Neural progenitor cell (in vitro differentiated cells): ENCODE data around the gene SEMA5B. TPM values are rescaled to one million over a fixed set of nuclear protein-coding genes. Genes with fewer than 3 reads are reported as not detected.

ENCODE experiments used
- DNase-seq: peaks from one replicate; pipeline ENCODE4 v3.0.0-alpha.2; 2016; ENCODE audit warnings: low spot score
- H2AFZ ChIP-seq: fragments of 200-600 bp; sonication (generic); replicated peaks from 2 replicates; pipeline ENCODE4 v1.6.1; 2016; ENCODE audit warnings: antibody characterized with exemption
- H3F3A ChIP-seq: fragments of 200-600 bp; sonication (generic); 2 replicates; pipeline ENCODE4 v1.6.1; 2016; ENCODE audit warnings: antibody characterized with exemption, low read depth
- H3K27ac ChIP-seq: fragments of 200-600 bp; sonication (generic); 2 replicates; pipeline ENCODE4 v1.5.1; 2016; ENCODE audit warnings: mild to moderate bottlenecking
- H3K27me3 ChIP-seq: fragments of 200-600 bp; sonication (generic); 2 replicates; pipeline ENCODE4 v1.6.1; 2016; ENCODE audit warnings: mild to moderate bottlenecking, moderate library complexity
- H3K36me3 ChIP-seq: fragments of 200-600 bp; sonication (generic); 2 replicates; pipeline ENCODE4 v1.5.1; 2016
- H3K4me1 ChIP-seq: fragments of 200-600 bp; sonication (generic); 2 replicates; pipeline ENCODE4 v1.6.1; 2016; ENCODE audit warnings: mixed run types
- H3K4me2 ChIP-seq: fragments of 200-600 bp; sonication (generic); 2 replicates; pipeline ENCODE4 v1.6.1; 2016
- H3K4me3 ChIP-seq: fragments of 200-600 bp; sonication (generic); 2 replicates; pipeline ENCODE4 v1.5.1; 2016
- H3K79me2 ChIP-seq: fragments of 200-600 bp; sonication (generic); 2 replicates; pipeline ENCODE4 v1.6.1; 2016; ENCODE audit warnings: low read depth
- H3K9ac ChIP-seq: fragments of 200-600 bp; sonication (generic); 2 replicates; pipeline ENCODE4 v1.6.1; 2016
- H3K9me3 ChIP-seq: fragments of 200-600 bp; sonication (generic); 2 replicates; pipeline ENCODE4 v1.5.1; 2016; ENCODE audit warnings: low read depth
- H4K20me1 ChIP-seq: fragments of 200-600 bp; sonication (generic); 2 replicates; pipeline ENCODE4 v1.6.1; 2016; ENCODE audit warnings: low read depth
- H3K27ac Mint-ChIP-seq: 3 replicates; pipeline ENCODE4 v1.8.0; 2021; ENCODE audit warnings: mixed read lengths
- H3K27me3 Mint-ChIP-seq: 2 replicates; pipeline ENCODE4 v1.8.0; 2022; ENCODE audit warnings: low read depth, mild to moderate bottlenecking, inconsistent platforms, moderate library complexity, mixed read lengths; ENCODE audit not compliant: insufficient read depth
- H3K36me3 Mint-ChIP-seq: 3 replicates; pipeline ENCODE4 v1.8.0; 2021; ENCODE audit warnings: mixed read lengths
- H3K4me1 Mint-ChIP-seq: 3 replicates; pipeline ENCODE4 v1.8.0; 2021; ENCODE audit warnings: mixed read lengths
- H3K4me3 Mint-ChIP-seq: 3 replicates; pipeline ENCODE4 v1.8.0; 2021; ENCODE audit warnings: mild to moderate bottlenecking, moderate library complexity, mixed read lengths
- H3K9me3 Mint-ChIP-seq: 3 replicates; pipeline ENCODE4 v1.8.0; 2020; ENCODE audit warnings: mixed read lengths
- CTCF ChIP-seq: fragments of 200-600 bp; sonication (generic); IDR thresholded peaks from 2 replicates; pipeline ENCODE4 v1.5.1; 2017; ENCODE audit warnings: antibody characterized with exemption, mild to moderate bottlenecking
- EZH2 ChIP-seq: fragments of 200-600 bp; sonication (generic); IDR thresholded peaks from 2 replicates; pipeline ENCODE4 v1.6.1; 2017; ENCODE audit warnings: antibody characterized with exemption, mild to moderate bottlenecking, moderate library complexity
- EZH2phosphoT487 ChIP-seq: fragments of 200-600 bp; sonication (generic); IDR thresholded peaks from 2 replicates; pipeline ENCODE4 v1.6.1; 2017; ENCODE audit warnings: antibody characterized with exemption
- total RNA-seq: library from RNA; depleted of rRNA; stranded (reverse); fragments of >200 nt; gene quantifications from 2 replicates; pipeline ENCODE4 v1.2.3, GENCODE V29; 2015; ENCODE audit warnings: low replicate concordance

SEMA5B gene
- total RNA-seq, 1 donor from 2014 or later: 10.1 TPM

- no peak overlapping the region for H2AFZ ChIP-seq
- H4K20me1 ChIP-seq: peaks cover 14% of the 10 kb centered on the region
- no peak overlapping the region for H3K27ac ChIP-seq
- TF ChIP-seq EZH2phosphoT487 (no peak), CTCF (peak; percentile 36)
- H3K36me3 Mint-ChIP-seq: peaks cover 6% of the 10 kb centered on the region
- H3K4me3 ChIP-seq: no peak overlapping the region
- H3K4me2 ChIP-seq: no peak overlapping the region
- no peaks in the 10 kb centered on the region for H3K79me2 ChIP-seq
- peaks cover 7% of the 10 kb centered on the region for H3K4me1 ChIP-seq
- DNase-seq: no peak
- no peak overlapping the region for H3K9ac ChIP-seq
- H3K27me3 ChIP-seq: peaks cover 34% of the 10 kb centered on the region
- peaks cover 17% of the 10 kb centered on the region for H3K27me3 Mint-ChIP-seq
- H3K9me3 Mint-ChIP-seq: no peaks in the 10 kb centered on the region
- H3K27ac Mint-ChIP-seq: no peak overlapping the region
- H3K4me1 Mint-ChIP-seq: peaks cover 14% of the 10 kb centered on the region
- no peaks in the 10 kb centered on the region for H3K36me3 ChIP-seq
- H3K4me3 Mint-ChIP-seq: no peak overlapping the region
- H3F3A ChIP-seq: peaks cover 7% of the 10 kb centered on the region
- no peaks in the 10 kb centered on the region for H3K9me3 ChIP-seq
These were observed 86.0 kb downstream of the SEMA5B start for GRCh38 chr3:122941228-122942206.

- Mint-ChIP-seq H3K27me3 (peaks cover 16% of the 10 kb centered on the region), H3K36me3 (peaks cover 6% of the 10 kb centered on the region), H3K27ac (no peak overlapping the region), H3K9me3 (no peaks in the 10 kb centered on the region), H3K4me3 (no peak overlapping the region), H3K4me1 (peaks cover 11% of the 10 kb centered on the region)
- Histone ChIP-seq H3K4me1 (no peaks in the 10 kb centered on the region), H3K27me3 (peaks cover 25% of the 10 kb centered on the region), H4K20me1 (peaks cover 7% of the 10 kb centered on the region), H3K4me2 (no peak overlapping the region), H3K79me2 (no peaks in the 10 kb centered on the region), H3K27ac (no peak overlapping the region), H2AFZ (no peak overlapping the region), H3K9me3 (no peaks in the 10 kb centered on the region), H3K9ac (no peak overlapping the region), H3K36me3 (no peaks in the 10 kb centered on the region), H3F3A (no peaks in the 10 kb centered on the region), H3K4me3 (no peak overlapping the region)
- DNase-seq: no peak
- TF ChIP-seq EZH2 (no peak), EZH2phosphoT487 (no peak), CTCF (no peak)
These were observed 86.9 kb downstream of the SEMA5B start for GRCh38 chr3:122940628-122941086.

GRCh38 chr3:122938783-122939425 lies 88.7 kb downstream of the SEMA5B start:
- no peak overlapping the region for H3K27ac Mint-ChIP-seq
- H3K9ac ChIP-seq: no peak overlapping the region
- H3F3A ChIP-seq: no peaks in the 10 kb centered on the region
- H3K9me3 Mint-ChIP-seq: no peaks in the 10 kb centered on the region
- peaks cover 4% of the 10 kb centered on the region for H3K27me3 Mint-ChIP-seq
- no peak overlapping the region for H3K27ac ChIP-seq
- no peaks in the 10 kb centered on the region for H3K79me2 ChIP-seq
- no peaks in the 10 kb centered on the region for H3K36me3 ChIP-seq
- no peak overlapping the region for H2AFZ ChIP-seq
- no peaks in the 10 kb centered on the region for H3K4me1 ChIP-seq
- H3K4me1 Mint-ChIP-seq: peaks cover 7% of the 10 kb centered on the region
- no peak overlapping the region for H3K4me2 ChIP-seq
- H3K9me3 ChIP-seq: no peaks in the 10 kb centered on the region
- H3K27me3 ChIP-seq: peaks cover 7% of the 10 kb centered on the region
- peaks cover 10% of the 10 kb centered on the region for H3K36me3 Mint-ChIP-seq
- H3K4me3 Mint-ChIP-seq: no peak overlapping the region
- H3K4me3 ChIP-seq: no peak overlapping the region
- TF ChIP-seq EZH2phosphoT487 (no peak), EZH2 (no peak), CTCF (no peak)
- H4K20me1 ChIP-seq: peaks cover 7% of the 10 kb centered on the region
- DNase-seq: no peak
